GM23338 (cell line): ENCODE measurements around the gene OR2A12. TPM values are rescaled to one million over a fixed set of nuclear protein-coding genes. Genes with fewer than 3 reads are reported as not detected.

Experiments
- ATAC-seq: fragments of 200-7000 bp; cut with Tn5 transposase; 3 replicates; pipeline ENCODE4 v1.9.1; 2020
- DNase-seq: peaks from one replicate; pipeline ENCODE4 v3.0.0-alpha.2; 2015; ENCODE audit warnings: low spot score
- H2AFZ ChIP-seq: fragments of 200-600 bp; sonication (generic); 2 replicates; pipeline ENCODE4 v1.8.0; 2016; ENCODE audit warnings: antibody characterized with exemption, mild to moderate bottlenecking, moderate library complexity
- H3F3A ChIP-seq: fragments of 200-600 bp; sonication (generic); replicated peaks from 2 replicates; pipeline ENCODE4 v1.8.0; 2017; ENCODE audit warnings: antibody characterized with exemption, mixed run types, low read depth
- H3K27ac ChIP-seq: fragments of 200-600 bp; sonication (generic); 2 replicates; pipeline ENCODE4 v1.6.1; 2016; ENCODE audit warnings: low read depth
- H3K27me3 ChIP-seq: fragments of 200-600 bp; sonication (generic); 2 replicates; pipeline ENCODE4 v1.8.0; 2016; ENCODE audit warnings: mild to moderate bottlenecking, mixed run types, moderate library complexity; ENCODE audit not compliant: insufficient read depth
- H3K36me3 ChIP-seq: fragments of 200-600 bp; sonication (generic); 2 replicates; pipeline ENCODE4 v1.8.0; 2016; ENCODE audit warnings: mild to moderate bottlenecking; ENCODE audit not compliant: insufficient read depth
- H3K4me1 ChIP-seq: fragments of 200-600 bp; sonication (generic); 2 replicates; pipeline ENCODE4 v1.8.0; 2016; ENCODE audit warnings: mild to moderate bottlenecking, moderate library complexity; ENCODE audit not compliant: insufficient read depth
- H3K4me2 ChIP-seq: fragments of 200-600 bp; sonication (generic); 2 replicates; pipeline ENCODE4 v1.7.1; 2017; ENCODE audit warnings: mixed run types
- H3K4me3 ChIP-seq: fragments of 200-600 bp; sonication (generic); 2 replicates; pipeline ENCODE4 v1.6.1; 2016; ENCODE audit warnings: mixed run types
- H3K79me2 ChIP-seq: fragments of 200-600 bp; sonication (generic); replicated peaks from 2 replicates; pipeline ENCODE4 v1.8.0; 2017; ENCODE audit warnings: mild to moderate bottlenecking; ENCODE audit not compliant: insufficient read depth
- H3K9me2 ChIP-seq: fragments of 200-600 bp; sonication (generic); 2 replicates; pipeline ENCODE4 v1.8.0; 2017; ENCODE audit not compliant: insufficient read depth
- H4K20me1 ChIP-seq: fragments of 200-600 bp; sonication (generic); replicated peaks from 2 replicates; pipeline ENCODE4 v1.8.0; 2017; ENCODE audit warnings: mild to moderate bottlenecking; ENCODE audit not compliant: insufficient read depth
- H3K27ac Mint-ChIP-seq: 2 replicates; pipeline ENCODE4 v1.8.0; 2020; ENCODE audit warnings: inconsistent platforms, mild to moderate bottlenecking, moderate library complexity, mixed read lengths
- H3K27me3 Mint-ChIP-seq: 3 replicates; pipeline ENCODE4 v1.8.0; 2022; ENCODE audit warnings: low read depth, mild to moderate bottlenecking, moderate library complexity, mixed read lengths, inconsistent platforms; ENCODE audit not compliant: insufficient read depth, poor library complexity
- H3K36me3 Mint-ChIP-seq: 3 replicates; pipeline ENCODE4 v1.8.0; 2021; ENCODE audit warnings: low read depth, mild to moderate bottlenecking, inconsistent platforms, moderate library complexity, mixed read lengths
- H3K4me1 Mint-ChIP-seq: 3 replicates; pipeline ENCODE4 v1.8.0; 2020; ENCODE audit warnings: mild to moderate bottlenecking, inconsistent platforms, mixed read lengths
- H3K4me3 Mint-ChIP-seq: 3 replicates; pipeline ENCODE4 v1.8.0; 2021; ENCODE audit warnings: moderate library complexity, mild to moderate bottlenecking, inconsistent platforms, mixed read lengths
- H3K9me3 Mint-ChIP-seq: 3 replicates; pipeline ENCODE4 v1.8.0; 2020; ENCODE audit warnings: moderate library complexity, mild to moderate bottlenecking, inconsistent platforms, mixed read lengths
- CREB1 ChIP-seq: fragments of 250-450 bp; sonication (Bioruptor Pico); IDR thresholded peaks from 2 replicates; pipeline ENCODE4 v1.5.0; 2020; ENCODE audit warnings: low read depth, mild to moderate bottlenecking, moderate library complexity
- EZH2 ChIP-seq: fragments of 200-600 bp; sonication (generic); IDR thresholded peaks from one replicate; pipeline ENCODE4 v1.8.0; 2017; ENCODE audit warnings: antibody characterized with exemption, mild to moderate bottlenecking, low read depth; ENCODE audit not compliant: unreplicated experiment
- EZH2phosphoT487 ChIP-seq: fragments of 200-600 bp; sonication (generic); IDR thresholded peaks from one replicate; pipeline ENCODE4 v1.8.1; 2018; ENCODE audit warnings: antibody characterized with exemption; ENCODE audit not compliant: unreplicated experiment
- JUNB ChIP-seq: IDR thresholded peaks from one replicate; pipeline ENCODE4 v1.6.1; 2016; ENCODE audit warnings: antibody characterized with exemption; ENCODE audit not compliant: unreplicated experiment
- POLR2AphosphoS5 ChIP-seq: IDR thresholded peaks from 2 replicates; pipeline ENCODE4 v1.6.1; 2016; ENCODE audit warnings: antibody characterized with exemption, low read depth
- STAT1 ChIP-seq: IDR thresholded peaks from one replicate; pipeline ENCODE4 v1.6.1; 2016; ENCODE audit warnings: antibody characterized with exemption; ENCODE audit not compliant: unreplicated experiment
- ZNF114 ChIP-seq: fragments of 250-450 bp; sonication (Bioruptor Pico); IDR thresholded peaks from 2 replicates; pipeline ENCODE4 v1.5.0; 2020; ENCODE audit warnings: mild to moderate bottlenecking, moderate library complexity
- ZNF331 ChIP-seq: fragments of 250-450 bp; sonication (Bioruptor Pico); IDR thresholded peaks from 2 replicates; pipeline ENCODE4 v1.5.0; 2020; ENCODE audit warnings: low read depth, mild to moderate bottlenecking, moderate library complexity
- polyA plus RNA-seq: library from polyadenylated mRNA; unstranded; fragments of >200 nt; fragmentation: Nextera tagmentation; extraction: Ambion mirVana; gene quantifications from 2 replicates; pipeline ENCODE4 v1.2.1, GENCODE V29; 2016
- total RNA-seq: library from RNA; depleted of rRNA; stranded (reverse); fragments of >200 nt; shearing (Covaris generic); gene quantifications from 2 replicates; pipeline ENCODE4 v1.2.3, GENCODE V29; 2014
- TF ChIP-seq, protein P1 (sequence below): fragments of 250-450 bp; sonication (Bioruptor Pico); IDR thresholded peaks from 2 replicates; pipeline ENCODE4 v1.5.0; 2020; ENCODE audit warnings: mild to moderate bottlenecking, moderate library complexity
- TF ChIP-seq, protein P2 (sequence below): IDR thresholded peaks from one replicate; pipeline ENCODE4 v1.6.1; 2018; ENCODE audit warnings: antibody characterized with exemption; ENCODE audit not compliant: unreplicated experiment

Gene OR2A12
- total and polyA plus RNA-seq, 2 experiments from 2014 or later = not detected

DNA sequence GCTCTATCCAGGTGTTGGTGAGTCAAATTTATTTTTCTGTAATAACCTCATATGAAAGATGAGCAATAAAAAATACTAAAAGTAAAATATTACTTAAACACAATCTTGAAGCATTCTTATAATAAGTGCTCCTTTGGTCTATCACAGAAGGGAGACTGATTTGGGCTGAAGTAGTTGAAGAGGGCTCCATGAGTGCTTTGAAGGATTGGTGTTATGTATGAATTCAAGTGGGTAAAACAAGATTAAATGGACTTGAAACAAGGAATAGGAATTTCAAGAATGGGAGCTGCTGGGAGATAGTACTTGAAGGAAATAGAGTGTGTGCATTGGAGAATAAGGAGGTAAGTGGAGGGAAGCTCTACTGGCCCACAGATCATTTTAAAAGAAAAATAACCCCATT lies 16.0 kb downstream of the OR2A12 start:
- Histone ChIP-seq H3K9me2 (no peaks in the 10 kb centered on the region), H3K27me3 (no peaks in the 10 kb centered on the region), H3K4me3 (no peak overlapping the region), H3F3A (no peaks in the 10 kb centered on the region), H4K20me1 (no peaks in the 10 kb centered on the region), H3K27ac (no peak overlapping the region), H3K36me3 (no peaks in the 10 kb centered on the region), H3K79me2 (no peaks in the 10 kb centered on the region), H2AFZ (no peak overlapping the region), H3K4me2 (no peak overlapping the region), H3K4me1 (no peaks in the 10 kb centered on the region)
- Mint-ChIP-seq H3K36me3 (no peaks in the 10 kb centered on the region), H3K4me1 (peaks cover 5% of the 10 kb centered on the region; the same call in 2 of the 3 replicates), H3K27ac (no peak overlapping the region), H3K9me3 (no peaks in the 10 kb centered on the region), H3K4me3 (no peak overlapping the region), H3K27me3 (no peaks in the 10 kb centered on the region)
- TF ChIP-seq JUNB (no peak), EZH2phosphoT487 (no peak), ZNF331 (CRISPR knock-in tag) (no peak), CREB1 (CRISPR knock-in tag) (no peak), POLR2AphosphoS5 (no peak), EZH2 (no peak), STAT1 (no peak), ZNF114 (CRISPR knock-in tag) (no peak)
- TF ChIP-seq, protein P1, sequence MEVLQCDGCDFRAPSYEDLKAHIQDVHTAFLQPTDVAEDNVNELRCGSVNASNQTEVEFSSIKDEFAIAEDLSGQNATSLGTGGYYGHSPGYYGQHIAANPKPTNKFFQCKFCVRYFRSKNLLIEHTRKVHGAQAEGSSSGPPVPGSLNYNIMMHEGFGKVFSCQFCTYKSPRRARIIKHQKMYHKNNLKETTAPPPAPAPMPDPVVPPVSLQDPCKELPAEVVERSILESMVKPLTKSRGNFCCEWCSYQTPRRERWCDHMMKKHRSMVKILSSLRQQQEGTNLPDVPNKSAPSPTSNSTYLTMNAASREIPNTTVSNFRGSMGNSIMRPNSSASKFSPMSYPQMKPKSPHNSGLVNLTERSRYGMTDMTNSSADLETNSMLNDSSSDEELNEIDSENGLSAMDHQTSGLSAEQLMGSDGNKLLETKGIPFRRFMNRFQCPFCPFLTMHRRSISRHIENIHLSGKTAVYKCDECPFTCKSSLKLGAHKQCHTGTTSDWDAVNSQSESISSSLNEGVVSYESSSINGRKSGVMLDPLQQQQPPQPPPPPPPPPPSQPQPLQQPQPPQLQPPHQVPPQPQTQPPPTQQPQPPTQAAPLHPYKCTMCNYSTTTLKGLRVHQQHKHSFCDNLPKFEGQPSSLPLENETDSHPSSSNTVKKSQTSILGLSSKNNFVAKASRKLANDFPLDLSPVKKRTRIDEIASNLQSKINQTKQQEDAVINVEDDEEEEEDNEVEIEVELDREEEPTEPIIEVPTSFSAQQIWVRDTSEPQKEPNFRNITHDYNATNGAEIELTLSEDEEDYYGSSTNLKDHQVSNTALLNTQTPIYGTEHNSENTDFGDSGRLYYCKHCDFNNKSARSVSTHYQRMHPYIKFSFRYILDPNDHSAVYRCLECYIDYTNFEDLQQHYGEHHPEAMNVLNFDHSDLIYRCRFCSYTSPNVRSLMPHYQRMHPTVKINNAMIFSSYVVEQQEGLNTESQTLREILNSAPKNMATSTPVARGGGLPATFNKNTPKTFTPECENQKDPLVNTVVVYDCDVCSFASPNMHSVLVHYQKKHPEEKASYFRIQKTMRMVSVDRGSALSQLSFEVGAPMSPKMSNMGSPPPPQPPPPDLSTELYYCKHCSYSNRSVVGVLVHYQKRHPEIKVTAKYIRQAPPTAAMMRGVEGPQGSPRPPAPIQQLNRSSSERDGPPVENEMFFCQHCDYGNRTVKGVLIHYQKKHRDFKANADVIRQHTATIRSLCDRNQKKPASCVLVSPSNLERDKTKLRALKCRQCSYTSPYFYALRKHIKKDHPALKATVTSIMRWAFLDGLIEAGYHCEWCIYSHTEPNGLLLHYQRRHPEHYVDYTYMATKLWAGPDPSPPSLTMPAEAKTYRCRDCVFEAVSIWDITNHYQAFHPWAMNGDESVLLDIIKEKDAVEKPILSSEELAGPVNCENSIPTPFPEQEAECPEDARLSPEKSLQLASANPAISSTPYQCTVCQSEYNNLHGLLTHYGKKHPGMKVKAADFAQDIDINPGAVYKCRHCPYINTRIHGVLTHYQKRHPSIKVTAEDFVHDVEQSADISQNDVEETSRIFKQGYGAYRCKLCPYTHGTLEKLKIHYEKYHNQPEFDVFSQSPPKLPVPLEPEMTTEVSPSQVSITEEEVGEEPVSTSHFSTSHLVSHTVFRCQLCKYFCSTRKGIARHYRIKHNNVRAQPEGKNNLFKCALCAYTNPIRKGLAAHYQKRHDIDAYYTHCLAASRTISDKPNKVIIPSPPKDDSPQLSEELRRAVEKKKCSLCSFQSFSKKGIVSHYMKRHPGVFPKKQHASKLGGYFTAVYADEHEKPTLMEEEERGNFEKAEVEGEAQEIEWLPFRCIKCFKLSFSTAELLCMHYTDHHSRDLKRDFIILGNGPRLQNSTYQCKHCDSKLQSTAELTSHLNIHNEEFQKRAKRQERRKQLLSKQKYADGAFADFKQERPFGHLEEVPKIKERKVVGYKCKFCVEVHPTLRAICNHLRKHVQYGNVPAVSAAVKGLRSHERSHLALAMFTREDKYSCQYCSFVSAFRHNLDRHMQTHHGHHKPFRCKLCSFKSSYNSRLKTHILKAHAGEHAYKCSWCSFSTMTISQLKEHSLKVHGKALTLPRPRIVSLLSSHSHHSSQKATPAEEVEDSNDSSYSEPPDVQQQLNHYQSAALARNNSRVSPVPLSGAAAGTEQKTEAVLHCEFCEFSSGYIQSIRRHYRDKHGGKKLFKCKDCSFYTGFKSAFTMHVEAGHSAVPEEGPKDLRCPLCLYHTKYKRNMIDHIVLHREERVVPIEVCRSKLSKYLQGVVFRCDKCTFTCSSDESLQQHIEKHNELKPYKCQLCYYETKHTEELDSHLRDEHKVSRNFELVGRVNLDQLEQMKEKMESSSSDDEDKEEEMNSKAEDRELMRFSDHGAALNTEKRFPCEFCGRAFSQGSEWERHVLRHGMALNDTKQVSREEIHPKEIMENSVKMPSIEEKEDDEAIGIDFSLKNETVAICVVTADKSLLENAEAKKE (CRISPR knock-in tag) = no peak
- TF ChIP-seq, protein P2, sequence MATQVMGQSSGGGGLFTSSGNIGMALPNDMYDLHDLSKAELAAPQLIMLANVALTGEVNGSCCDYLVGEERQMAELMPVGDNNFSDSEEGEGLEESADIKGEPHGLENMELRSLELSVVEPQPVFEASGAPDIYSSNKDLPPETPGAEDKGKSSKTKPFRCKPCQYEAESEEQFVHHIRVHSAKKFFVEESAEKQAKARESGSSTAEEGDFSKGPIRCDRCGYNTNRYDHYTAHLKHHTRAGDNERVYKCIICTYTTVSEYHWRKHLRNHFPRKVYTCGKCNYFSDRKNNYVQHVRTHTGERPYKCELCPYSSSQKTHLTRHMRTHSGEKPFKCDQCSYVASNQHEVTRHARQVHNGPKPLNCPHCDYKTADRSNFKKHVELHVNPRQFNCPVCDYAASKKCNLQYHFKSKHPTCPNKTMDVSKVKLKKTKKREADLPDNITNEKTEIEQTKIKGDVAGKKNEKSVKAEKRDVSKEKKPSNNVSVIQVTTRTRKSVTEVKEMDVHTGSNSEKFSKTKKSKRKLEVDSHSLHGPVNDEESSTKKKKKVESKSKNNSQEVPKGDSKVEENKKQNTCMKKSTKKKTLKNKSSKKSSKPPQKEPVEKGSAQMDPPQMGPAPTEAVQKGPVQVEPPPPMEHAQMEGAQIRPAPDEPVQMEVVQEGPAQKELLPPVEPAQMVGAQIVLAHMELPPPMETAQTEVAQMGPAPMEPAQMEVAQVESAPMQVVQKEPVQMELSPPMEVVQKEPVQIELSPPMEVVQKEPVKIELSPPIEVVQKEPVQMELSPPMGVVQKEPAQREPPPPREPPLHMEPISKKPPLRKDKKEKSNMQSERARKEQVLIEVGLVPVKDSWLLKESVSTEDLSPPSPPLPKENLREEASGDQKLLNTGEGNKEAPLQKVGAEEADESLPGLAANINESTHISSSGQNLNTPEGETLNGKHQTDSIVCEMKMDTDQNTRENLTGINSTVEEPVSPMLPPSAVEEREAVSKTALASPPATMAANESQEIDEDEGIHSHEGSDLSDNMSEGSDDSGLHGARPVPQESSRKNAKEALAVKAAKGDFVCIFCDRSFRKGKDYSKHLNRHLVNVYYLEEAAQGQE = no peak
- DNase-seq (no peak), ATAC-seq (no peak)
